Upper lobe of left lung (tissue), 6 donors: ENCODE measurements around the gene FAM171A1. TPM values are rescaled to one million over a fixed set of nuclear protein-coding genes. Genes with fewer than 3 reads are reported as not detected.

ENCODE experiments used
- ATAC-seq, 2 donors: fragments of 200-7000 bp; cut with Tn5 transposase; one replicate each; pipeline ENCODE4 v1.9.1; 2022; ENCODE audit warnings: mild to moderate bottlenecking in 2 of 2, moderate library complexity in 2 of 2; ENCODE audit not compliant: low FRiP score in 2 of 2
- DNase-seq, 2 donors: peaks; one replicate each; pipeline ENCODE4 v3.0.0-alpha.2; 2019 to 2020
- H3K27ac ChIP-seq, 4 donors: fragments of 200-600 bp; sonication (generic); one replicate each; pipeline ENCODE4 v1.5.1; 2016 to 2019
- H3K27me3 ChIP-seq, 4 donors: fragments of 200-600 bp; sonication (generic); one replicate each; pipeline ENCODE4 v1.5.1; 2017 to 2019
- H3K36me3 ChIP-seq, 4 donors: fragments of 200-600 bp; sonication (generic); one replicate each; pipeline ENCODE4 v1.5.1; 2016 to 2019
- H3K4me1 ChIP-seq, 4 donors: fragments of 200-600 bp; sonication (generic); one replicate each; pipeline ENCODE4 v1.5.1; 2018 to 2019
- H3K4me3 ChIP-seq, 4 donors: fragments of 200-600 bp; sonication (generic); one replicate each; pipeline ENCODE4 v1.5.1; 2017 to 2019; ENCODE audit warnings: mild to moderate bottlenecking in 2 of 4, moderate library complexity in 1 of 4
- H3K9me3 ChIP-seq, 4 donors: fragments of 200-600 bp; sonication (generic); one replicate each; pipeline ENCODE4 v1.5.1; 2018 to 2019
- EP300 ChIP-seq, 4 donors: sonication (generic); formaldehyde crosslinking; IDR thresholded peaks; one replicate each; pipeline ENCODE4 v1.5.1; 2017; ENCODE audit warnings: antibody characterized with exemption in 4 of 4, control low read depth in 2 of 4
- POLR2A ChIP-seq, 4 donors: fragments of 450-650 bp; IDR thresholded peaks; one replicate each; pipeline ENCODE4 v1.5.1; 2016 to 2017; ENCODE audit warnings: antibody characterized with exemption in 4 of 4, mild to moderate bottlenecking in 2 of 4
- POLR2AphosphoS5 ChIP-seq, 2 donors: sonication (generic); formaldehyde crosslinking; IDR thresholded peaks; one replicate each; pipeline ENCODE4 v1.5.1; 2017; ENCODE audit warnings: antibody characterized with exemption in 2 of 2
- WGBS, 2 donors: methylation state at CpG; one replicate each; pipeline ENCODE4 v1.1.5; 2017 to 2018; 5-methylcytosine and 5-hydroxymethylcytosine counted together
- total RNA-seq, 6 donors: library from RNA; depleted of rRNA in 4 of 6; stranded (reverse); fragments of >200 nt in 4 of 6; gene quantifications; one replicate each; pipeline versions ENCODE4 v1.1.0 to v1.2.1, GENCODE V29; 2016 to 2021
- TF ChIP-seq, protein P1 (sequence below), 6 experiments: fragments of 450-650 bp in 4 of 6; fragments of 200-600 bp in 2 of 6; sonication (generic) in 2 of 6; IDR thresholded peaks; one replicate each; pipeline ENCODE4 v1.5.1; 2016 to 2019; ENCODE audit warnings: antibody characterized with exemption in 6 of 6
- donor health status: DM: no; HTN: no; CAD: no; lungs with moderate emphysema.
- donor health status: DM: no; HTN: yes; CAD: no; lungs with severe emphysema.

Gene FAM171A1
- total RNA-seq, 6 donors from 2014 or later = 3.7 to 19.4 (median 7.2) TPM

DNA sequence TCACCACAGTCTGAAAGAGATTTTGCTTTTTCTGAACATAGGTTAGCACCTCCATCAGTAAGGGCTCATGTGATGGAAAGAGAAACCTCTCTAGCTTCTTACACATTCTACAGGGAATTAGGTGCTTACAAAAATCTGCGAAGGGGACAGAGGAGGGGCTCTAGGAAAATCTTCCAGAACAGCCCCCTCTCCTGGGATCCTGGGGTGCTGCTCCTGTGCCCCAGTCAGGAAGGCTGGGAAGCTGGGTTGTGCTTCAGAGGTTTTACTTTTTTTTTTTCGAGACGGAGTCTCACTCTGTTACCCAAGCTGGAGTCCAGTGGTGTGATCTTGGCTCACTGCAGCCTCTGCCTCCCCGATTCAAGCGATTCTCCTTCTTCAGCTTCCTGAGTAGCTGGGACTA lies 7.5 kb upstream of the FAM171A1 start:
- no peak for ATAC-seq
- 76 to 80% methylated on average over 5 of the region's 5 CpGs for WGBS, 2 donors
- TF ChIP-seq POLR2A (IDR thresholded peaks at IDR 0.05) (no peak), POLR2AphosphoS5 (IDR thresholded peaks at IDR 0.05) (no peak), EP300 (IDR thresholded peaks at IDR 0.05) (no peak)
- no peak for DNase-seq
- peaks cover 0 to 3% (median 0%) of the 10 kb centered on the region in 4 donors for H3K4me1 ChIP-seq
- no peaks in the 10 kb centered on the region for H3K27me3 ChIP-seq
- H3K27ac ChIP-seq = no peak overlapping the region
- H3K36me3 ChIP-seq = no peaks in the 10 kb centered on the region
- H3K9me3 ChIP-seq = no peaks in the 10 kb centered on the region
- no peak overlapping the region for H3K4me3 ChIP-seq

DNA sequence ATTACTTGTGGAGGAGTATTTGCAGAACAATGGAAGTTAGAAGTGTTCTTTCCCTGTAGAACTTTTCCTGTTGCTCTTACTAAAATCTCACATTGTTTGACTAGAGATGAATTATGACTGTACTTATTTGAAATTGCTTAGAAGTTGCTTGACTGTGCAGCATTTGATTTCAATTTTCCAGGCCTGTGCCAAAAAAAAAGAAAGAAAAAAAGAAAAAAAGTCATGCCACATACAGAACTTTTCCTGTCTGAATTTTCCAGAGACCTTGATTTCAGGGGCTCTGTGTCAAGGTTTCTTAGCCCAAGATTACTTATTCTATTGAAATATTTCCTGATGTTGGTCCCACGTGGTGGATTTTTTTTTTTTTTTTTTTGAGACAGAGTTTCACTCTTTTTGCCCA lies 3.5 kb upstream of the FAM171A1 start:
- DNase-seq = no peak

DNA sequence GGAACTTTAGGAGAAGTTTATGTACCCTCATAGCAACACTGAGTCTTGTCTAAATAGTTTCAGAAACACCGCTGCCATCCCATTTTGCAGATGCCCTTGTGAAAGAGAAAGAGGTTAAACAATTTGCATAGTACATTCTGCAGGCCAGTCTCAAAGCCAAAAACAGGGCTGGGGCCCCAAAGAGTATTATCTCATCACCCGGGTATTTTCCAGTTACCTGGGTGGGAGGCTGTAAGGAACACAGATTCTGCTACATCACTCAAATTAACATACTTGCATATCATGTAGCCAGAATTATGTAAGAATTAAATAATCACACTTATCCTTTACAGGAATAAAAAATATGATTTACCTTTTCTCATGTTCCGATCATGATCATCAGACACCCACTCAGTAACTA lies 3.1 kb upstream of the FAM171A1 start:
- 58 to 61% methylated on average over 3 of the region's 3 CpGs for WGBS, 2 donors
- DNase-seq (no peak), ATAC-seq (no peak)
- no peak for TF ChIP-seq POLR2AphosphoS5 (IDR thresholded peaks at IDR 0.05)
- Histone ChIP-seq H3K27ac (peak overlapping the region in 2 of 4 donors; percentile 11 to 23), H3K9me3 (no peaks in the 10 kb centered on the region), H3K36me3 (no peaks in the 10 kb centered on the region), H3K4me3 (no peak overlapping the region), H3K4me1 (peaks cover 6 to 12% (median 11%) of the 10 kb centered on the region in 4 donors), H3K27me3 (peaks cover 0 to 2% (median 0%) of the 10 kb centered on the region in 4 donors)

More for the DNA sequence above, 3.5 kb upstream of the FAM171A1 start:
- Histone ChIP-seq H3K4me1 (peaks cover 6 to 12% (median 10%) of the 10 kb centered on the region in 4 donors), H3K9me3 (no peaks in the 10 kb centered on the region), H3K36me3 (no peaks in the 10 kb centered on the region), H3K27me3 (peaks cover 0 to 2% (median 0%) of the 10 kb centered on the region in 4 donors), H3K4me3 (no peak overlapping the region), H3K27ac (peak overlapping the region in 1 of 4 donors; percentile 23)
- WGBS, 2 donors = 15% methylated on average over 1 of the region's 1 CpG
- TF ChIP-seq EP300 (IDR thresholded peaks at IDR 0.05) (no peak), POLR2A (IDR thresholded peaks at IDR 0.05) (no peak), POLR2AphosphoS5 (IDR thresholded peaks at IDR 0.05) (no peak)
- TF ChIP-seq, protein P1, sequence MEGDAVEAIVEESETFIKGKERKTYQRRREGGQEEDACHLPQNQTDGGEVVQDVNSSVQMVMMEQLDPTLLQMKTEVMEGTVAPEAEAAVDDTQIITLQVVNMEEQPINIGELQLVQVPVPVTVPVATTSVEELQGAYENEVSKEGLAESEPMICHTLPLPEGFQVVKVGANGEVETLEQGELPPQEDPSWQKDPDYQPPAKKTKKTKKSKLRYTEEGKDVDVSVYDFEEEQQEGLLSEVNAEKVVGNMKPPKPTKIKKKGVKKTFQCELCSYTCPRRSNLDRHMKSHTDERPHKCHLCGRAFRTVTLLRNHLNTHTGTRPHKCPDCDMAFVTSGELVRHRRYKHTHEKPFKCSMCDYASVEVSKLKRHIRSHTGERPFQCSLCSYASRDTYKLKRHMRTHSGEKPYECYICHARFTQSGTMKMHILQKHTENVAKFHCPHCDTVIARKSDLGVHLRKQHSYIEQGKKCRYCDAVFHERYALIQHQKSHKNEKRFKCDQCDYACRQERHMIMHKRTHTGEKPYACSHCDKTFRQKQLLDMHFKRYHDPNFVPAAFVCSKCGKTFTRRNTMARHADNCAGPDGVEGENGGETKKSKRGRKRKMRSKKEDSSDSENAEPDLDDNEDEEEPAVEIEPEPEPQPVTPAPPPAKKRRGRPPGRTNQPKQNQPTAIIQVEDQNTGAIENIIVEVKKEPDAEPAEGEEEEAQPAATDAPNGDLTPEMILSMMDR (IDR thresholded peaks at IDR 0.05) = no peak
- ATAC-seq = no peak

DNA sequence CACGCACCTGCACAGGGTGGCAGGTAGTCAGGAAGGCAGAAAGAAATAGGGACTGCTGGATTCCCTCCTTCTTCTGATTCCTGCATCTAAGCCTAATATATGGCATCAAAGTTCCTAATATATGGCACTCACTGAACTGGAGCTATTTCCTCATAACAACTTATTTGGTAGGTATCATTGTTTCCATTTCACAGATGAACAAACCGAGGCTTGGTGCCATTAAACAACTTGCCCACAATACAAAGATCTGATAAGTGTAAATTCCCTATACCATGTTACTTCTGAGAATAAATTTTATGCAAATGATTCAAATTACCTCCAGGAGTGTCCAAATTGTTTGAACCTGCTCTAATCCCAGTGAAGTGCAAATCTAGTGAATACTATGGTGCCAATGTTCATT lies 2.1 kb upstream of the FAM171A1 start:
- 84 to 90% methylated on average over 2 of the region's 2 CpGs for WGBS, 2 donors
- DNase-seq (no peak), ATAC-seq (no peak)
- TF ChIP-seq POLR2A (IDR thresholded peaks at IDR 0.05) = no peak
- TF ChIP-seq EP300 (IDR thresholded peaks at IDR 0.05) = no peak
- no peak for TF ChIP-seq POLR2AphosphoS5 (IDR thresholded peaks at IDR 0.05)
- TF ChIP-seq, protein P1 (IDR thresholded peaks at IDR 0.05) = no peak
- H3K27ac ChIP-seq = no peak overlapping the region
- H3K36me3 ChIP-seq = no peaks in the 10 kb centered on the region
- H3K27me3 ChIP-seq = peaks cover 0 to 2% (median 0%) of the 10 kb centered on the region in 4 donors
- no peaks in the 10 kb centered on the region for H3K9me3 ChIP-seq
- H3K4me1 ChIP-seq = peaks cover 10 to 12% (median 11%) of the 10 kb centered on the region in 4 donors
- H3K4me3 ChIP-seq = no peak overlapping the region

DNA sequence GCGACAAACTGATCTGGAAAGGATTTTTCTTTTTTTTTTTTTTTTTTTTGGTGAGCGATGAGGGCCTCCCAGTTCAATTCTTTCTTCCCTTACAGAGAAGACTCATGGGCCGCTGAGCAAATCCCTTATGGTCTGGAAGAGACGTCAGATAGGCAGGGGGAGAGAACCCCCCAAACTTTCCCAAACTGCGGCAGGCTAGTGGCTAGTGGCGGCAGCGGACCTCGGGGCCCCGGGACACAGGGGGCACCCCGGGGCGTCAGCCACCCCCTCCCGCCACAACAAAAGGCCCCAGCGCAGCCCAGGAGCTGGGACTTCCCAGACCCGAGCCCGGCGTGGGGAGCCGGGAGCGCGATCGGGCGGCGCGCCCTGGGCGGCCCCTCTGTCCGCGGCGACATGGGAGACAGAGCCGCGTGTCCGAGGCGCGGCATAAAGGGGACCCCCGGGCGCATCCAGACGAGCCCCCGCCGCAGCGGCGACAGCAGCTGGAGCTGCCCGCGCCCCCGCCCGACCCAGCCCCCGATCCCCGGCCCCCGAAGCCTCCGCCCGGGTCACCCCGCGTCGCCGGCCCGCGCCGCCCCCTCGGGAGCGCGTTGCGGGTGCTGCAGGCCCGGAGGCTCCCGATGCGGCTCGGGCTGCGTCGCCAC lies 755 bp downstream of the FAM171A1 start:
- 6 to 10% methylated on average over 4 of the region's 65 CpGs for WGBS, 2 donors
- Histone ChIP-seq H3K27me3 (peaks cover 0 to 2% (median 0%) of the 10 kb centered on the region in 4 donors), H3K36me3 (no peaks in the 10 kb centered on the region), H3K4me3 (peak overlapping the region; percentile 41 to 69 (median 63)), H3K9me3 (no peaks in the 10 kb centered on the region), H3K4me1 (peaks cover 10 to 12% (median 11%) of the 10 kb centered on the region in 4 donors), H3K27ac (peak overlapping the region; percentile 28 to 80 (median 52))
- TF ChIP-seq EP300 (IDR thresholded peaks at IDR 0.05) (no peak), POLR2A (IDR thresholded peaks at IDR 0.05) (no peak), POLR2AphosphoS5 (IDR thresholded peaks at IDR 0.05) (no peak)
- TF ChIP-seq, protein P1 (IDR thresholded peaks at IDR 0.05) = no peak
- DNase-seq (peak in 1 of 2 donors; percentile 87), ATAC-seq (peak in 1 of 2 donors; percentile 55)
